GM18861 (cell line): ENCODE measurements around the gene PLPP1.
"Not testable (repeated sequence)": the region's sequence is repeated elsewhere in the genome, so short reads cannot be mapped to it uniquely, and the experiment has no call there.

ENCODE experiments used
- ATAC-seq: cut with Tn5 transposase; IDR thresholded peaks from one replicate; pipeline ENCODE4 v1.9.1; 2021; ENCODE audit not compliant: unreplicated experiment

Gene PLPP1

GRCh38 chr5:55547781-55548180 is 13.0 kb upstream of the PLPP1 start:
- ATAC-seq = no peak

- no peak for ATAC-seq
These were observed 12.2 kb upstream of the PLPP1 start for GRCh38 chr5:55546947-55547346.

- no peak for ATAC-seq
These were observed 9.6 kb upstream of the PLPP1 start for GRCh38 chr5:55544341-55544740.

GRCh38 chr5:55541056-55541635 is 6.4 kb upstream of the PLPP1 start:
- ATAC-seq = no peak

GRCh38 chr5:55540525-55540924 is 5.8 kb upstream of the PLPP1 start:
- ATAC-seq = no peak

- ATAC-seq = no peak
These were observed 5.3 kb upstream of the PLPP1 start for GRCh38 chr5:55540024-55540423.

GRCh38 chr5:55538661-55539060 is 3.9 kb upstream of the PLPP1 start:
- peak; percentile 31 for ATAC-seq

GRCh38 chr5:55537315-55537714 is 2.6 kb upstream of the PLPP1 start:
- not testable (repeated sequence) for ATAC-seq

GRCh38 chr5:55535199-55535905 is 588 bp upstream of the PLPP1 start:
- ATAC-seq = peak; percentile 0

- peak; percentile 38 for ATAC-seq
These were observed 986 bp downstream of the PLPP1 start for GRCh38 chr5:55533521-55534435.

- no peak for ATAC-seq
These were observed 4.1 kb downstream of the PLPP1 start for GRCh38 chr5:55530669-55531068.

- ATAC-seq = no peak
These were observed 9.9 kb downstream of the PLPP1 start for GRCh38 chr5:55524816-55525215.

GRCh38 chr5:55523293-55523692 is 11.5 kb downstream of the PLPP1 start:
- no peak for ATAC-seq

GRCh38 chr5:55521881-55522280 is 12.9 kb downstream of the PLPP1 start:
- ATAC-seq = no peak

GRCh38 chr5:55520117-55520839 is 14.5 kb downstream of the PLPP1 start:
- ATAC-seq = no peak

GRCh38 chr5:55518831-55519390 is 15.9 kb downstream of the PLPP1 start:
- no peak for ATAC-seq

GRCh38 chr5:55517804-55518203 is 17.0 kb downstream of the PLPP1 start:
- ATAC-seq = no peak

- no peak for ATAC-seq
These were observed 23.8 kb downstream of the PLPP1 start for GRCh38 chr5:55511010-55511409.

GRCh38 chr5:55510523-55510880 is 24.3 kb downstream of the PLPP1 start:
- ATAC-seq = no peak

- ATAC-seq = no peak
These were observed 24.8 kb downstream of the PLPP1 start for GRCh38 chr5:55509796-55510522.
